Adrenal gland (tissue), 12 donors: Measurements from ENCODE around the gene KCNH8. TPM values are rescaled to one million over a fixed set of nuclear protein-coding genes. Genes with fewer than 3 reads are reported as not detected.

Experiments
- DNase-seq, 7 donors: peaks; one replicate each; pipeline ENCODE4 v3.0.0-alpha.2; 2019 to 2020
- H3K27ac ChIP-seq, 5 donors: fragments of 200-600 bp; sonication (generic) in 4 of 5; 1 replicate in 3 of 5; 2 replicates in 2 of 5; pipeline versions ENCODE4 v1.5.1 to v1.8.0; 2016 to 2020; ENCODE audit warnings: mild to moderate bottlenecking in 1 of 5
- H3K27me3 ChIP-seq: fragments of 200-600 bp; 2 replicates; pipeline ENCODE4 v1.8.0; 2021
- H3K36me3 ChIP-seq, 2 donors: fragments of 200-600 bp; replicated peaks in 1 of 2; 1 replicate in 1 of 2; 2 replicates in 1 of 2; pipeline versions ENCODE4 v1.5.1 to v1.8.0; 2018 to 2022
- H3K4me1 ChIP-seq, 2 donors: fragments of 200-600 bp; replicated peaks in 1 of 2; 1 replicate in 1 of 2; 2 replicates in 1 of 2; pipeline versions ENCODE4 v1.5.1 to v1.8.0; 2018 to 2021
- H3K4me3 ChIP-seq, 4 donors: fragments of 200-600 bp; sonication (generic) in 3 of 4; one replicate each; pipeline ENCODE4 v1.5.1; 2016 to 2018
- H3K9me3 ChIP-seq, 3 donors: fragments of 200-600 bp; sonication (generic) in 1 of 3; replicated peaks in 1 of 3; 1 replicate in 2 of 3; 2 replicates in 1 of 3; pipeline versions ENCODE4 v1.5.1 to v1.8.0; 2016 to 2021
- CTCF ChIP-seq, 6 experiments: fragments of 450-650 bp in 4 of 6; fragments of 200-600 bp in 2 of 6; sonication (generic) in 1 of 6; IDR thresholded peaks; 1 replicate in 5 of 6; 2 replicates in 1 of 6; pipeline versions ENCODE4 v1.5.1 to v1.8.0; 2016 to 2021; ENCODE audit warnings: antibody characterized with exemption in 6 of 6, mild to moderate bottlenecking in 2 of 6, moderate library complexity in 1 of 6
- POLR2A ChIP-seq, 2 donors: fragments of 450-650 bp; IDR thresholded peaks; one replicate each; pipeline ENCODE4 v1.6.1; 2017; ENCODE audit warnings: antibody characterized with exemption in 2 of 2, mild to moderate bottlenecking in 2 of 2, moderate library complexity in 1 of 2
- WGBS, 4 donors: extraction: QIAGEN DNeasy Blood & Tissue Kit in 2 of 4; methylation state at CpG; one replicate each; pipeline versions ENCODE4 v1.1.5 to v1.1.7; 2013 to 2017; 5-methylcytosine and 5-hydroxymethylcytosine counted together
- intact Hi-C, 2 donors: fragments of 100-400 bp; cut with DNase I; formaldehyde crosslinking; loops; one replicate each; pipeline versions ENCODE4 v1.14.1 to v1.15.0; 2022 to 2023
- polyA plus RNA-seq, 3 donors: library from polyadenylated mRNA; stranded (reverse); fragments of 200-250 nt in 2 of 3; fragments of 350-450 nt in 1 of 3; fragmentation: Illumina TruSeq in 1 of 3; extraction: RNeasy Lipid Tissue Mini Kit (QIAGEN cat#74804) in 1 of 3; gene quantifications; one replicate each; pipeline ENCODE4 v1.2.3, GENCODE V29; 2013 to 2014
- total RNA-seq, 9 donors: library from RNA; depleted of rRNA in 4 of 9; stranded (reverse); fragments of >200 nt in 4 of 9; fragments of 120-200 nt in 1 of 9; fragmentation: NEBNext Ultra II Directional in 1 of 9; extraction: Animal tissue kit (Norgen Biotek cat#: 25700) in 1 of 9; gene quantifications; one replicate each; pipeline versions ENCODE4 v1.1.0 to v1.2.4, GENCODE V29; 2013 to 2023
- donor health status: healthy with polysubstance abuse.
- donor health status: Bipolar disorder and iron deficiency.
- donor health status: DM: yes; HTN: yes; CAD: no.
- donor health status: DM: no; HTN: no; CAD: no.
- donor health status: DM: no; HTN: no; CAD: no.
- donor health status: DM: yes; HTN: yes; CAD: no.

The KCNH8 gene
- total and polyA plus RNA-seq, 12 donors = 0.27 to 7.6 (median 2.1) TPM

- Histone ChIP-seq H3K4me3 (no peak overlapping the region), H3K27ac (no peak overlapping the region), H3K4me1 (no peaks in the 10 kb centered on the region), H3K36me3 (no peaks in the 10 kb centered on the region), H3K27me3 (no peaks in the 10 kb centered on the region), H3K9me3 (no peaks in the 10 kb centered on the region)
- WGBS, 4 donors = 68 to 84% (median 75%) methylated on average over 2 of the region's 2 CpGs
- TF ChIP-seq CTCF (IDR thresholded peaks at IDR 0.05) = no peak
- TF ChIP-seq POLR2A (IDR thresholded peaks at IDR 0.05) = no peak
- no peak for DNase-seq
- intact Hi-C loops = no loop called here
Measured at GRCh38 chr3:19199131-19199530, 50.8 kb downstream of the KCNH8 start.

GRCh38 chr3:19202303-19202702 is 54.0 kb downstream of the KCNH8 start:
- TF ChIP-seq POLR2A (IDR thresholded peaks at IDR 0.05) (no peak), CTCF (IDR thresholded peaks at IDR 0.05) (no peak)
- H3K4me1 ChIP-seq = no peaks in the 10 kb centered on the region
- no peaks in the 10 kb centered on the region for H3K36me3 ChIP-seq
- DNase-seq = no peak
- no peak overlapping the region for H3K4me3 ChIP-seq
- H3K9me3 ChIP-seq = no peaks in the 10 kb centered on the region
- intact Hi-C loops = no loop called here
- H3K27me3 ChIP-seq = no peaks in the 10 kb centered on the region
- no peak overlapping the region for H3K27ac ChIP-seq
- 75 to 86% (median 84%) methylated on average over 2 of the region's 2 CpGs for WGBS, 4 donors

- TF ChIP-seq POLR2A (IDR thresholded peaks at IDR 0.05) = no peak
- no peak for TF ChIP-seq CTCF (IDR thresholded peaks at IDR 0.05)
- H3K9me3 ChIP-seq = no peaks in the 10 kb centered on the region
- H3K4me1 ChIP-seq = no peaks in the 10 kb centered on the region
Measured at GRCh38 chr3:19202754-19203153, 54.4 kb downstream of the KCNH8 start.

DNA sequence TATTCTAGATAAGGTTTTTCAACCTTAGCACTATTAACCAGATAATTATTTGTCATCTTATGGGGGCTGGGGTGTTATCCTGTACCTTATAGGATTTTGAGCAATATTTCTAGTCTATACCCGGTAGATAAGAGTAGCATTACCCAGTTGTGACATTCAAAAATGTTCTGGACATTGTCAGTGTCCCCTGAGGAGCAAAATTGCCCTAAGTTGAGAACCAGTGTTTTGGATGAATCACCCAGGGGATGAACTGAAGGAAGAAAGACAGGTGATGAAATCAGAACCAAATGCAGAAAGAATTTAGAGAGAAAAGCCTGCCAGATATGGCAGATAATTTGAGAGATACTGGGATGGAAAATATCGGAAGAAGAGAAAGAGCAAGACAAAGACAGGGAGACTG is 58.2 kb downstream of the KCNH8 start:
- Histone ChIP-seq H3K27me3 (no peaks in the 10 kb centered on the region), H3K4me1 (no peaks in the 10 kb centered on the region), H3K9me3 (no peaks in the 10 kb centered on the region), H3K36me3 (no peaks in the 10 kb centered on the region), H3K27ac (no peak overlapping the region), H3K4me3 (no peak overlapping the region)
- 71 to 84% (median 76%) methylated on average over 2 of the region's 2 CpGs for WGBS, 4 donors
- TF ChIP-seq CTCF (IDR thresholded peaks at IDR 0.05) (no peak), POLR2A (IDR thresholded peaks at IDR 0.05) (no peak)
- DNase-seq = no peak
- intact Hi-C loops = no loop called here

More at GRCh38 chr3:19202754-19203153, 54.4 kb downstream of the KCNH8 start:
- 82 to 92% (median 87%) methylated on average over 3 of the region's 3 CpGs for WGBS, 4 donors
- Histone ChIP-seq H3K4me3 (no peak overlapping the region), H3K27ac (no peak overlapping the region), H3K36me3 (no peaks in the 10 kb centered on the region), H3K27me3 (no peaks in the 10 kb centered on the region)
- DNase-seq = no peak
- intact Hi-C loops = no loop called here
